ENCODE data around the gene HOXA7.

HOXA7 gene

DNA sequence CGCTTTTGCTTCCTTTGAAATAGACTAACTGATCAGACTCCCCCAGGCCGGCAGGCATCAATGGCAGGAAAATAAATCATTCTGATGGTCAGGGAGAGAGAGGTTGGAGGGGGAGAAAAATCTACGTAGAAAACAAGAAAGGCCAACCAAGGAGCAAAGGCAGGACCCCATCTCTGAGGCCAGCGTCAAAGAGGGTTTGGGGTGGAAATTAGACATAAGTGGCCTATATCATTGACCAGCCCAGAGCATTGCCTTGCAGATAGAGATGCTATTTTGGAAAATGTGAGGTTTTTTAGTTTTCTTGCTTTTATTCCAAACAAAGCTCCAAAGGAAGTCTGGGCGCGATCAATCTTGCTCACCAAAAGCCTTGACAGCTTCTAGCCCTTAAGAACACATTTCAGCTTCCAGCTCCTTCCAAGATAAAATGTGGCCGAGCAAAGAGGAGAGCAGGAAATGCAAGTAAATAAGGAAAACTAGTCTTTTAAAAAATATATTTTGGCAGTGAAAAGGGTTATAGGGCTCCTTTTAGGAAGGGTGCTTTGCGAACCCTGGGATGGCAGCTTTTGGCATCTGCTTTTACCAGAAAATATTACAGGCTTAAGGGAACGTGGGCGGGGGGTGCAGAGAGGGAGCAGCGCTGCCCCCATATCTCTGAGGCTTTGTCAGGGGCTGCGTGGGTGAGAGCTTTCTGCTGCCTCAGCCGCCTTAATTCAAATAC lies 52.0 kb downstream of the HOXA7 start:
- TF ChIP-seq SPI1 (IDR thresholded peaks at IDR 0.05; ENCODE audit: low read depth, low read length): no peak
- no peak for TF ChIP-seq POU2F2 (IDR thresholded peaks at IDR 0.05; ENCODE audit: low read depth, low read length)
- no peak for TF ChIP-seq PAX5 (IDR thresholded peaks at IDR 0.05; ENCODE audit: insufficient read depth, low read length, severe bottlenecking)
- no peak for TF ChIP-seq POLR2A (IDR thresholded peaks at IDR 0.05; ENCODE audit: low read depth, low read length)
- TF ChIP-seq POLR2AphosphoS5 (IDR thresholded peaks at IDR 0.05; ENCODE audit: low read depth, low read length): no peak
- TF ChIP-seq TAF1 (IDR thresholded peaks at IDR 0.05; ENCODE audit: low read depth, low read length): no peak
- no peak for DNase-seq (ENCODE audit: insufficient read length, low spot score)
- FAIRE-seq: no peak
